Ectodermal cell (in vitro differentiated cells): ENCODE measurements around the gene PBX3.

Experiments
- H3K27ac ChIP-seq: 2 replicates; pipeline ENCODE4 v1.7.0; 2013; ENCODE audit warnings: mild to moderate bottlenecking, low read depth, low read length; ENCODE audit not compliant: insufficient read depth, poor library complexity, severe bottlenecking
- H3K27me3 ChIP-seq: 2 replicates; pipeline ENCODE4 v1.7.0; 2013; ENCODE audit warnings: mild to moderate bottlenecking, low read length; ENCODE audit not compliant: insufficient read depth, control insufficient read depth, poor library complexity, severe bottlenecking
- H3K36me3 ChIP-seq: one replicate; pipeline ENCODE4 v1.7.0; 2013; ENCODE audit warnings: low read length; ENCODE audit not compliant: control insufficient read depth, insufficient read depth
- H3K4me1 ChIP-seq: one replicate; pipeline ENCODE4 v1.7.0; 2013; ENCODE audit warnings: low read length; ENCODE audit not compliant: control insufficient read depth, insufficient read depth
- H3K4me3 ChIP-seq: 2 replicates; pipeline ENCODE4 v1.7.0; 2013; ENCODE audit warnings: low read depth, low read length, control low read depth; ENCODE audit not compliant: insufficient read depth
- H3K9me3 ChIP-seq: 2 replicates; pipeline ENCODE4 v1.7.0; 2013; ENCODE audit warnings: mild to moderate bottlenecking, low read length, moderate library complexity; ENCODE audit not compliant: control insufficient read depth
- WGBS, 2 experiments: methylation state at CpG; one replicate each; pipeline ENCODE4 v1.1.7; 2013; ENCODE audit warnings: missing lambda C conversion rate in 2 of 2; 5-methylcytosine and 5-hydroxymethylcytosine counted together

The PBX3 gene

DNA sequence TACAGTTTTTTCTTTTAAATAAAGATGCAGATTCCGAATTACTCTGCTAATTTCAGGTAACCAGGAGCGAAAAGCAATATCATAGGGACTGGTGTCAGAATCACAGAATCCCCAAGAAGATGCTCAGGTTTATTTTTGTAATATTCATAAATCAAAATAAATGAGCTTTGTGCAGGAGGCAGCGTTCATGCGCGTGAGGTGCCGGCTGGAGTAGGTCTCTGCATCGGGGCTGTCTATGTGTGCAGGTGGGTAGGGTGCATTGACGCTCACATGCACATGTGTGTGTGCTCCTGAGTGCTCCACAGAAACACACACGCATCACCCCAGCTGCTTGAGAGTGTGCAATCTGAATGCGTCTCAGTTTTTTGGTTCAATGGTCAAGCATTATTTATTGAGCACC is 226.4 kb downstream of the PBX3 start:
- Histone ChIP-seq H3K4me3 (no peak overlapping the region), H3K27me3 (no peaks in the 10 kb centered on the region), H3K27ac (no peak overlapping the region), H3K4me1 (no peaks in the 10 kb centered on the region), H3K36me3 (no peaks in the 10 kb centered on the region), H3K9me3 (no peaks in the 10 kb centered on the region)
- WGBS, 2 experiments = 94% methylated on average over 10 of the region's 10 CpGs

DNA sequence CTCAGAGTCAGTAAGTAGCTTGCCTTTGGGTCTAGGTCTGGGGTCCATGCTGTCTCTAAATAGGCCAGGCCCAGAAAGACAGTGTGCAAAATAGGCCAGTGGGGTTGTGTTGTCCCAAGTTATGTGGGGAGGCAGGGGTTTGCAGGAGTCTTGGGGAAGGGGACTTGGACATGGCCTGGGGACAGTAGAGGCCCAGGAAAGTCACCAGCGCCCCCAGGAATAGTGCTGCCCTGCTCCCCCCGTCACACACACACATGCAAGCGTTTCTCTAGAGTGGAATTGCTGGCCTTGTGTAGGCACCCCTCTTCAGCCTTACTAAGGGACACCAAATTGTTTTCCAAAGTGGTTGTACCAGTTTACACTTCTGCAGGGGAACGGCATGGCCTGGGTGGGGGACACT is 227.5 kb downstream of the PBX3 start:
- H3K4me3 ChIP-seq = no peak overlapping the region
- WGBS, 2 experiments = 96 to 97% methylated on average over 4 of the region's 4 CpGs
- no peak overlapping the region for H3K27ac ChIP-seq
- no peaks in the 10 kb centered on the region for H3K9me3 ChIP-seq
- no peaks in the 10 kb centered on the region for H3K36me3 ChIP-seq
- H3K4me1 ChIP-seq = no peaks in the 10 kb centered on the region
- H3K27me3 ChIP-seq = no peaks in the 10 kb centered on the region

DNA sequence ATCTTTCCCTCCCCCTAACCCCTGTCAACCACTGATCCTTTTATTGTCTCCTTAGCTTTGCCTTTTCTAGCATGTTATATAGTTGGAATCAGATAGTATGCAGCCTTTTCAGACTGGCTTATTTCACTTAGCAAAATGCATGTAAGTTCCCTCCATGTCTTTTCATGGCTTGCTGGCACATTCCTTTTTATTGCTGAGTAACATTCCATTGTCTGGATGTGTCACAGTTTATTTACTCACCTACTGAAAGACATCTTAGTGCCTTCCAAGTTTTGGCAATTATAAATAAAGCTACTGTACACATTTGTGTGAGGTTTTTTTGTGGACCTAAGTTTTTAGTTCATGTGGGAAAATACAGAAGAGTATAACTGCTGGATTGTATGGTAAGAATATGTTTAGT is 230.1 kb downstream of the PBX3 start:
- H3K9me3 ChIP-seq = no peaks in the 10 kb centered on the region
- H3K27ac ChIP-seq = no peak overlapping the region
- H3K36me3 ChIP-seq = no peaks in the 10 kb centered on the region
- H3K27me3 ChIP-seq = no peaks in the 10 kb centered on the region
- no peaks in the 10 kb centered on the region for H3K4me1 ChIP-seq
- H3K4me3 ChIP-seq = no peak overlapping the region

GRCh38 chr9:125979383-125979782 is 232.2 kb downstream of the PBX3 start:
- no peak overlapping the region for H3K27ac ChIP-seq
- no peaks in the 10 kb centered on the region for H3K27me3 ChIP-seq
- no peaks in the 10 kb centered on the region for H3K9me3 ChIP-seq
- no peaks in the 10 kb centered on the region for H3K36me3 ChIP-seq
- no peak overlapping the region for H3K4me3 ChIP-seq
- H3K4me1 ChIP-seq = no peaks in the 10 kb centered on the region
- 90 to 93% methylated on average over 1 of the region's 1 CpG for WGBS, 2 experiments

GRCh38 chr9:125982798-125983406 is 235.7 kb downstream of the PBX3 start:
- H3K4me1 ChIP-seq = no peaks in the 10 kb centered on the region
- WGBS, 2 experiments = 89 to 90% methylated on average over 8 of the region's 8 CpGs
- no peaks in the 10 kb centered on the region for H3K9me3 ChIP-seq
- H3K27ac ChIP-seq = no peak overlapping the region
- H3K4me3 ChIP-seq = no peak overlapping the region
- H3K27me3 ChIP-seq = no peaks in the 10 kb centered on the region
- no peaks in the 10 kb centered on the region for H3K36me3 ChIP-seq

DNA sequence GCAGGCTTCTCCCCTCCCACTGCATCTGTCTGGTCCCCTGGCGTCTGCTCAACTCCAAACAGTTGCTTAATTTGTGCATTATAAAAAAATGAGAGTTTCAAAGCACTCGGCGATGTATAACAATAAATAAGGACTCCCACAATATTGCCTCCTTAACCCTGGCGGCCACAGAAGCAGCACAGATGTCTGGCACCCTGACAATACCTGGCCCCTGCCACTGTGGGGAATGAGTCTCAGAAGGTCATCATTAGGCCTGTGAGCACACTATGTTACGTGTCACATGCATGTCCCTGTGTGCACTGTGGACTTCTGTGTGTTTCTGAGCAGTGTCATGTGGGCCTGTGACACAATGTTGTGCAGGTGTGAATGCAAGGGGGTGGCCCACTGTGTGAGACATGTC is 236.5 kb downstream of the PBX3 start:
- WGBS, 2 experiments = 94 to 96% methylated on average over 5 of the region's 5 CpGs
- no peak overlapping the region for H3K4me3 ChIP-seq
- H3K9me3 ChIP-seq = no peaks in the 10 kb centered on the region
- H3K27me3 ChIP-seq = no peaks in the 10 kb centered on the region
- H3K4me1 ChIP-seq = no peaks in the 10 kb centered on the region
- no peaks in the 10 kb centered on the region for H3K36me3 ChIP-seq
- no peak overlapping the region for H3K27ac ChIP-seq

GRCh38 chr9:125984461-125984860 is 237.3 kb downstream of the PBX3 start:
- Histone ChIP-seq H3K4me1 (no peaks in the 10 kb centered on the region), H3K27ac (no peak overlapping the region), H3K27me3 (no peaks in the 10 kb centered on the region), H3K4me3 (no peak overlapping the region), H3K9me3 (no peaks in the 10 kb centered on the region), H3K36me3 (no peaks in the 10 kb centered on the region)
- WGBS, 2 experiments = 85 to 86% methylated on average over 2 of the region's 2 CpGs

GRCh38 chr9:125985142-125985997 is 238.2 kb downstream of the PBX3 start:
- Histone ChIP-seq H3K27me3 (no peaks in the 10 kb centered on the region), H3K4me1 (no peaks in the 10 kb centered on the region), H3K27ac (no peak overlapping the region), H3K4me3 (no peak overlapping the region), H3K36me3 (no peaks in the 10 kb centered on the region), H3K9me3 (no peaks in the 10 kb centered on the region)
- 89 to 91% methylated on average over 14 of the region's 14 CpGs for WGBS, 2 experiments

GRCh38 chr9:125985998-125986655 is 239.0 kb downstream of the PBX3 start:
- Histone ChIP-seq H3K36me3 (no peaks in the 10 kb centered on the region), H3K27me3 (no peaks in the 10 kb centered on the region), H3K4me3 (no peak overlapping the region), H3K27ac (no peak overlapping the region), H3K9me3 (no peaks in the 10 kb centered on the region), H3K4me1 (no peaks in the 10 kb centered on the region)
- WGBS, 2 experiments = 91 to 92% methylated on average over 17 of the region's 17 CpGs

DNA sequence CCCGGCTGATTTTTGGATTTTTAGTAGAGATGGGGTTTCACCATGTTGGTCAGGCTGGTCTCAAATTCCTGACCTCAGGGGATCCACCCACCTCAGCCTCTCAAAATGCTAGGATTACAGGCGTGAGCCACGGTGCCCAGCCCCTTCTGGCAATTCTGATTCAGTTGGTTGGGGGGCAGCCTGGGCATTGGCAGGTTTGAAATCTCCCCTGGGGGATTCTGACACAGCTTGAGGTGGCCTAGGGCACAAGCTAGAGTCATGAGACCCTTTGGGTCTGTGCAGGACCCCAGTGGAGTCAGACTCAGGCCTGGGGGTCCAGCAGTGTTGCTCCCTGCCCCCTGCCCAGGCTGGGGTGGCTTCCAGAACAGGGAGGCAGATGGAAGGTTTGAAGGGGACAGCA is 239.8 kb downstream of the PBX3 start:
- no peaks in the 10 kb centered on the region for H3K4me1 ChIP-seq
- no peaks in the 10 kb centered on the region for H3K9me3 ChIP-seq
- no peak overlapping the region for H3K27ac ChIP-seq
- no peaks in the 10 kb centered on the region for H3K27me3 ChIP-seq
- H3K36me3 ChIP-seq = no peaks in the 10 kb centered on the region
- WGBS, 2 experiments = 81 to 90% methylated on average over 3 of the region's 3 CpGs
- H3K4me3 ChIP-seq = no peak overlapping the region
